DOHH2 (cell line): Measurements from ENCODE around the gene YES1.

Experiments used
- H3F3A ChIP-seq: fragments of 200-600 bp; sonication (generic), shearing (Covaris generic); 2 replicates; pipeline ENCODE4 v1.6.0; 2016; ENCODE audit warnings: antibody characterized with exemption, mild to moderate bottlenecking; ENCODE audit not compliant: control insufficient read depth, insufficient read depth
- H3K27ac ChIP-seq: fragments of 200-600 bp; sonication (generic); 2 replicates; pipeline ENCODE4 v1.5.1; 2014; ENCODE audit warnings: low read depth, mild to moderate bottlenecking, low read length, moderate library complexity
- H3K27me3 ChIP-seq: fragments of 200-600 bp; sonication (generic); 2 replicates; pipeline ENCODE4 v1.6.1; 2014; ENCODE audit warnings: mild to moderate bottlenecking, low read length, mixed read lengths; ENCODE audit not compliant: control insufficient read depth
- H3K36me3 ChIP-seq: fragments of 200-600 bp; sonication (generic); 2 replicates; pipeline ENCODE4 v1.6.1; 2014; ENCODE audit warnings: mild to moderate bottlenecking, low read length, moderate library complexity, mixed read lengths; ENCODE audit not compliant: control insufficient read depth
- H3K4me1 ChIP-seq: fragments of 200-600 bp; sonication (generic); 2 replicates; pipeline ENCODE4 v1.6.1; 2014; ENCODE audit warnings: mild to moderate bottlenecking, low read length, mixed read lengths; ENCODE audit not compliant: control insufficient read depth
- H3K4me2 ChIP-seq: fragments of 200-600 bp; sonication (generic); 2 replicates; pipeline ENCODE4 v1.6.0; 2014; ENCODE audit warnings: mild to moderate bottlenecking, low read length, moderate library complexity
- H3K4me3 ChIP-seq: fragments of 200-600 bp; sonication (generic); 2 replicates; pipeline ENCODE4 v1.5.1; 2014; ENCODE audit warnings: mild to moderate bottlenecking, low read length, mixed read lengths
- H3K79me2 ChIP-seq: fragments of 200-600 bp; sonication (generic); 2 replicates; pipeline ENCODE4 v1.6.1; 2014; ENCODE audit warnings: mild to moderate bottlenecking, low read length, mixed read lengths; ENCODE audit not compliant: control insufficient read depth
- H3K9me2 ChIP-seq: fragments of 200-600 bp; sonication (generic); replicated peaks from 2 replicates; pipeline ENCODE4 v1.6.1; 2014; ENCODE audit warnings: mild to moderate bottlenecking, low read length, mixed read lengths; ENCODE audit not compliant: control insufficient read depth
- H3K9me3 ChIP-seq: fragments of 200-600 bp; sonication (generic); 2 replicates; pipeline ENCODE4 v1.6.1; 2014; ENCODE audit warnings: antibody characterized with exemption, low read length, mixed read lengths; ENCODE audit not compliant: control insufficient read depth, insufficient read depth
- H4K20me1 ChIP-seq: fragments of 200-600 bp; sonication (generic); 2 replicates; pipeline ENCODE4 v1.6.0; 2014; ENCODE audit warnings: low read depth, mild to moderate bottlenecking, antibody characterized with exemption, low read length, moderate library complexity; ENCODE audit not compliant: control insufficient read depth, insufficient read depth
- CTCF ChIP-seq: fragments of 200-600 bp; sonication (generic); IDR thresholded peaks from one replicate; pipeline ENCODE4 v1.5.1; 2014; ENCODE audit warnings: antibody characterized with exemption, mild to moderate bottlenecking, low read depth, low read length; ENCODE audit not compliant: poor library complexity, severe bottlenecking
- EZH2phosphoT487 ChIP-seq: fragments of 200-600 bp; sonication (generic); IDR thresholded peaks from 2 replicates; pipeline ENCODE4 v1.6.1; 2017; ENCODE audit warnings: borderline replicate concordance, mild to moderate bottlenecking, antibody characterized with exemption, low read length, moderate library complexity, mixed read lengths

Gene YES1

GRCh38 chr18:833197-833596, 21.2 kb upstream of the YES1 start:
- no peaks in the 10 kb centered on the region for H3K9me2 ChIP-seq
- H3K4me1 ChIP-seq = peaks cover 10% of the 10 kb centered on the region
- H4K20me1 ChIP-seq = no peaks in the 10 kb centered on the region
- H3K36me3 ChIP-seq = no peaks in the 10 kb centered on the region
- no peak overlapping the region for H3K4me3 ChIP-seq
- H3K79me2 ChIP-seq = no peaks in the 10 kb centered on the region
- no peak overlapping the region for H3K4me2 ChIP-seq
- no peaks in the 10 kb centered on the region for H3F3A ChIP-seq
- TF ChIP-seq EZH2phosphoT487 (no peak), CTCF (no peak)
- H3K27ac ChIP-seq = no peak overlapping the region
- no peaks in the 10 kb centered on the region for H3K27me3 ChIP-seq
- H3K9me3 ChIP-seq = no peaks in the 10 kb centered on the region

GRCh38 chr18:832085-832681, 20.1 kb upstream of the YES1 start:
- TF ChIP-seq CTCF = no peak
- TF ChIP-seq EZH2phosphoT487 = no peak
- H3K27ac ChIP-seq = no peak overlapping the region
- no peaks in the 10 kb centered on the region for H3K9me3 ChIP-seq
- H3F3A ChIP-seq = no peaks in the 10 kb centered on the region
- H3K27me3 ChIP-seq = no peaks in the 10 kb centered on the region
- no peak overlapping the region for H3K4me2 ChIP-seq
- no peaks in the 10 kb centered on the region for H3K79me2 ChIP-seq
- no peaks in the 10 kb centered on the region for H4K20me1 ChIP-seq
- H3K4me1 ChIP-seq = peaks cover 10% of the 10 kb centered on the region
- H3K9me2 ChIP-seq = no peaks in the 10 kb centered on the region
- H3K36me3 ChIP-seq = no peaks in the 10 kb centered on the region
- no peak overlapping the region for H3K4me3 ChIP-seq

- Histone ChIP-seq H4K20me1 (no peaks in the 10 kb centered on the region), H3K4me1 (peaks cover 10% of the 10 kb centered on the region), H3K36me3 (no peaks in the 10 kb centered on the region), H3K79me2 (no peaks in the 10 kb centered on the region), H3F3A (no peaks in the 10 kb centered on the region), H3K27me3 (peaks cover 3% of the 10 kb centered on the region; the same call in 1 of the 2 replicates), H3K9me3 (no peaks in the 10 kb centered on the region), H3K9me2 (no peaks in the 10 kb centered on the region), H3K27ac (no peak overlapping the region), H3K4me3 (peak overlapping the region; percentile 25; the same call in 1 of the 2 replicates), H3K4me2 (peak overlapping the region; percentile 33)
- TF ChIP-seq EZH2phosphoT487 = no peak
- no peak for TF ChIP-seq CTCF
Observed at GRCh38 chr18:830315-830901, 18.4 kb upstream of the YES1 start.
